ENCODE results near the gene FLT3LG.
A peak's percentile ranks its signal among the peaks of the same experiment; 100 is the strongest.

The FLT3LG gene

GRCh38 chr19:49488046-49488862, 14.2 kb downstream of the FLT3LG start:
- DNase-seq (ENCODE audit: low read depth in 2 of 2) = no peak

GRCh38 chr19:49488863-49489537, 15.0 kb downstream of the FLT3LG start:
- DNase-seq (ENCODE audit: low read depth in 2 of 2) = no peak

DNA sequence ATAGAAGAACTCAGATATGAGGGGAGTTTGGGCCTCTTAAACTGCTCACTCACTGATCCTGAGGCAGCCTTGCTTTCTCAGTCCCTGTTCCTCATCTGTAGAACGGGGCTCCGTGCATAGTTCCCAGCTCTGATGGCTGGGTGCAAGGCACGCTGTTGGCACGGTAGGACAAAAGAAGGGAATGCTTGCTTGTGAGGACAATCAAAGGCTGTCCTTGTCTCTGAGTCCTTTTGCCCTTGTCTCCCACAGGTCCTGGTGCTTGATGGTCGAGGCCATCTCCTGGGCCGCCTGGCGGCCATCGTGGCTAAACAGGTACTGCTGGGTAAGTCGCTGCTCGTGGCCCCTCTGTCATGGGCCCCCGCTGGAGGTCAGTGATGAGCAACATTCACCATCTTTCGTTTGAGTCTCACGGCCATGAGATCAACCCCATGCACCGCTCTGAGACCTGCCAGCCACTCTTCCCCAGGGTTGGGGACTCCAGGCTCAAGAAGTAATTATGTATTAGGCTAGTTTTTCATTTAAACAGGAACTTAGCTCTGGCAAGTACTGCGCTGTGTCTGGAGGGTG, 15.7 kb downstream of the FLT3LG start:
- no peak for DNase-seq (ENCODE audit: low read depth in 2 of 2)

GRCh38 chr19:49490287-49491029, 16.4 kb downstream of the FLT3LG start:
- DNase-seq (ENCODE audit: low read depth in 2 of 2) = no peak

GRCh38 chr19:49491030-49491803, 17.2 kb downstream of the FLT3LG start:
- no peak for DNase-seq (ENCODE audit: low read depth in 2 of 2)

GRCh38 chr19:49491804-49492572, 18.0 kb downstream of the FLT3LG start:
- no peak for DNase-seq (ENCODE audit: low read depth in 2 of 2)

GRCh38 chr19:49492573-49493405, 18.8 kb downstream of the FLT3LG start:
- no peak for DNase-seq (ENCODE audit: low read depth in 2 of 2)

GRCh38 chr19:49496574-49497008, 22.6 kb downstream of the FLT3LG start:
- no peak for DNase-seq (ENCODE audit: low read depth in 2 of 2)

DNA sequence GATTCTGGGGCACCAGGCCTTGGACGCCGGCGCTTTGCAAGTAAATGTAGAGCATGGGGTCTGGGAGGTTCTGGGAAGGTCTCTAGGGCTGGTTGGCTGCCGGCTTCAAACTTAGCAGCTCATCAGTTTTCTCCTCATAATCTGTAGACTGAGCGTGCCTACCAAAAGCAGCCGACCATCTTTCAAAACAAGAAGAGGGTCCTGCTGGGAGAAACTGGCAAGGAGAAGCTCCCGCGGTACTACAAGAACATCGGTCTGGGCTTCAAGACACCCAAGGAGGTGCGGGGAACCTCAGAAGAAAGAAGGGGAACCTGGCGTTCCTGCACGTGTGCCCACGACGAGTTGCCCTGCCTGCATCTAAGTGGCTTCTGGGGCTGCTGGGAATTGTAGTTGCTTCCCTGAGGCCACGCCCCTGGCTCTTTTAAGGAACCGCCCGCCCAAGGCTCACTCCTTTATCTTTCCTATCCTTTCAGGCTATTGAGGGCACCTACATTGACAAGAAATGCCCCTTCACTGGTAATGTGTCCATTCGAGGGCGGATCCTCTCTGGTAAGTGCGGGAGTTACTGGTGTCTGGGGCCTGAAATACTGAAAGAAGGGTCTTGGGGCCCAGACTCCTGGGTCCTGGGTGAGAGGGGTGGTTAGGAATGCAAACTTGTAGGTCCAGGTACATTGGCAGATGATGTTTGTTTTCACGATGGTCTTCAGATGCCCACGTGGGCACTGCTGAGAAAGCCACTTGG, 23.2 kb downstream of the FLT3LG start:
- peak in 1 of 2 donors; percentile 58 for DNase-seq (ENCODE audit: low read depth in 2 of 2)

GRCh38 chr19:49497789-49498103, 23.7 kb downstream of the FLT3LG start:
- DNase-seq (ENCODE audit: low read depth in 2 of 2) = no peak

DNA sequence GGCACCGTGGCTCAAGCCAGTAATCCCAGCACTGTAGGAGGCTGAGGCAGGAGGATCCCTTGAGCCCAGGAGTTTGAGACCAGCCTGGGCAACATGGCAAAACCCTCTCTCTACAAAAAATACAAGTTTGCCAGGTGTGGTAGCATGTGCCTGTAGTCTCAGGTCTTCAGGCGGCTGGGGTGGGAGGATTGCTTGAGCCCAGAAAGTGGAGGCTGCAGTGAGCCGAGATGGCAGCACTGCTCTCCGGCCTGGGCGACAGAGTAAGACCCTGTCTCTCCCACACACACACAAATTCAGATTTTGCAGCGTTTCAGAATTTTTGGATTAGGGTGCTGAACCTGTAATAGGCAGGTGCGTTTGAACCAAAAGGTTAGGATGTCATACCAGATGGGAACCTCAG, 24.5 kb downstream of the FLT3LG start:
- no peak for DNase-seq (ENCODE audit: low read depth in 2 of 2)

GRCh38 chr19:49499030-49499670, 25.1 kb downstream of the FLT3LG start:
- DNase-seq (ENCODE audit: low read depth in 2 of 2) = no peak

GRCh38 chr19:49502866-49503581, 29.0 kb downstream of the FLT3LG start:
- no peak for DNase-seq (ENCODE audit: low read depth in 2 of 2)

- no peak for DNase-seq (ENCODE audit: low read depth in 2 of 2)
These were observed 29.6 kb downstream of the FLT3LG start for GRCh38 chr19:49503582-49503962.

GRCh38 chr19:49506575-49507105, 32.6 kb downstream of the FLT3LG start:
- DNase-seq (ENCODE audit: low read depth in 2 of 2) = peak in 1 of 2 donors; percentile 55

GRCh38 chr19:49507803-49508494, 33.9 kb downstream of the FLT3LG start:
- no peak for DNase-seq (ENCODE audit: low read depth in 2 of 2)
